Spleen (tissue), 7 donors: Measurements from ENCODE around the gene UGT8.

Experiments
- CTCF ChIP-seq, 11 experiments: fragments of 200-600 bp in 7 of 11; fragments of 450-650 bp in 4 of 11; sonication (generic) in 4 of 11; IDR thresholded peaks in 8 of 11; conservative IDR thresholded peaks in 3 of 11; 1 replicate in 7 of 11; 2 replicates in 4 of 11; pipeline versions ENCODE4 v1.4.0 to v1.8.0; 2016 to 2021; ENCODE audit warnings: antibody characterized with exemption in 11 of 11, inconsistent platforms in 4 of 11, mild to moderate bottlenecking in 1 of 11
- POLR2A ChIP-seq, 3 donors: fragments of 450-650 bp; IDR thresholded peaks; one replicate each; pipeline ENCODE4 v1.5.1; 2017; ENCODE audit warnings: antibody characterized with exemption in 3 of 3, mild to moderate bottlenecking in 1 of 3
- POLR2AphosphoS5 ChIP-seq, 3 donors: sonication (generic); formaldehyde crosslinking; IDR thresholded peaks; one replicate each; pipeline ENCODE4 v1.5.1; 2017; ENCODE audit warnings: antibody characterized with exemption in 3 of 3
- donor health status: DM: no; HTN: no; CAD: no; lungs with moderate emphysema.
- donor health status: DM: no; HTN: no; CAD: no.
- donor health status: DM: no; HTN: no; CAD: no.

DNA sequence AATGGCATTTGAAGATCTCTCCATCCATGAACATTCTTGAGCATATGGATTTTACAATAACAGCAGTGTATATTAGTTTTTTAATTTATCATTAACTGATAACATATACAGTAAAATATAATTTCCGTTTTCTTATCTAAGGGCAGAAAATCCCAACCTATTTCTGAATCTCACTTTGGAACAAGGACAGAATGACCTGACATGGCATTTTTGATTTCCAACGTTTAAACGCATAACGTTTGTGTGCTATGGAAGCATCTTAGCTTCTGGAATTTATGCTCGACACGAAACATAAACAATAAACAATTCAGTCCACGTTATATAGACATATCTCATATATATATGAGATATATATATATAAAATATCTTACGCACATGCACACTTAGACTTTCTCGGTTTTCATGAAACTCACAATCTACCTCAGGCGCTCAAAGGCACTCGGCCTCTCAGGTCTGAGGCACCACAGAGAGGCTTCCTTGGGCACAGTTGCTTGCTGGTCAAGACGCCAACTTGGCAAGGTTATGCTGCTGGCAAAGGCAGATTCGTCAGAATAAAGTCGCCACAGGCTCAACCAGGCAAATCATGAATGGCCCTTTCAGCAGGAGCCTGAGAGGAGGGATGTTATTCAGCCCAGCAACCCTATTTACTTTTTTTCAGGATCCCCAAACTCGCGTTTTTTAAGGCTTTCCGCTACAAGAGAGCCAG, 1.0 kb upstream of the UGT8 start:
- TF ChIP-seq POLR2A (IDR thresholded peaks at IDR 0.05) (no peak), CTCF (IDR thresholded peaks at IDR 0.05 in 8 of 11, conservative IDR thresholded peaks at IDR 0.05 in 3 of 11) (no peak), POLR2AphosphoS5 (IDR thresholded peaks at IDR 0.05) (no peak)
